Activated naive CD4-positive, alpha-beta T cell treated with anti-CD3 and anti-CD28 coated beads, Interleukin-2, amount 50 U/mL, for 72 hours (primary cell): ENCODE results near the gene PSMC2. TPM values are rescaled to one million over a fixed set of nuclear protein-coding genes. Genes with fewer than 3 reads are reported as not detected.

ENCODE experiments used
- ATAC-seq, 2 donors: fragments of 150-1000 bp; cut with Tn5 transposase; 2 replicates each; pipeline ENCODE4 v1.10.0; 2021; ENCODE audit warnings: mild to moderate bottlenecking in 2 of 2, moderate library complexity in 2 of 2
- DNase-seq, 2 donors: peaks; one replicate each; pipeline ENCODE4 v3.0.0; 2021 to 2022; ENCODE audit warnings: low spot score in 2 of 2
- H3K27ac Mint-ChIP-seq, 2 donors: one replicate each; pipeline ENCODE4 v1.8.0; 2022; ENCODE audit warnings: mild to moderate bottlenecking in 2 of 2, mixed read lengths in 2 of 2
- H3K36me3 Mint-ChIP-seq, 2 donors: one replicate each; pipeline ENCODE4 v1.8.0; 2022; ENCODE audit warnings: mixed read lengths in 2 of 2
- H3K9me3 Mint-ChIP-seq, 2 donors: one replicate each; pipeline ENCODE4 v1.8.0; 2022; ENCODE audit warnings: mixed read lengths in 2 of 2
- total RNA-seq, 2 donors: library from RNA; stranded (reverse); gene quantifications; one replicate each; pipeline ENCODE4 v1.2.3, GENCODE V29; 2022

The PSMC2 gene
- total RNA-seq = 100 to 1,000 TPM; 121 to 138 TPM

- Mint-ChIP-seq H3K36me3 (peaks cover 31 to 43% of the 10 kb centered on the region in 2 donors), H3K27ac (peak within 1 kb of the TSS; percentile 97 to 99), H3K9me3 (no peaks in the 10 kb centered on the region)
- DNase-seq = peak; percentile 76 to 81
- peak; percentile 55 to 77 for ATAC-seq
Measured at GRCh38 chr7:103347507-103348267, at the start of gene PSMC2. PSMC2 (plus strand) TSS chr7:103347643; CDS start chr7:103347712, 69 bp downstream.

- H3K27ac Mint-ChIP-seq = peak overlapping the region; percentile 94 to 96
- ATAC-seq (no peak), DNase-seq (no peak)
- peaks cover 0 to 4% of the 10 kb centered on the region in 2 donors for H3K9me3 Mint-ChIP-seq
- peaks cover 6 to 8% of the 10 kb centered on the region in 2 donors for H3K36me3 Mint-ChIP-seq
Measured at GRCh38 chr7:103297837-103298179, 49.6 kb upstream of the PSMC2 start.

GRCh38 chr7:103299660-103300059, 47.8 kb upstream of the PSMC2 start:
- DNase-seq (no peak), ATAC-seq (no peak)
- Mint-ChIP-seq H3K9me3 (peaks cover 0 to 4% of the 10 kb centered on the region in 2 donors), H3K36me3 (peaks cover 10 to 21% of the 10 kb centered on the region in 2 donors), H3K27ac (no peak overlapping the region)

- peaks cover 15 to 33% of the 10 kb centered on the region in 2 donors for H3K36me3 Mint-ChIP-seq
- no peak overlapping the region for H3K27ac Mint-ChIP-seq
- ATAC-seq (no peak), DNase-seq (no peak)
- H3K9me3 Mint-ChIP-seq = no peaks in the 10 kb centered on the region
Measured at GRCh38 chr7:103301441-103301840, 46.0 kb upstream of the PSMC2 start.

- H3K36me3 Mint-ChIP-seq = peaks cover 9 to 35% of the 10 kb centered on the region in 2 donors
- no peak for DNase-seq
- peak overlapping the region in 1 of 2 donors; percentile 50 for H3K27ac Mint-ChIP-seq
- H3K9me3 Mint-ChIP-seq = no peaks in the 10 kb centered on the region
- peak; percentile 12 to 13 for ATAC-seq
Measured at GRCh38 chr7:103307503-103308231, 39.8 kb upstream of the PSMC2 start.

GRCh38 chr7:103314852-103315251, 32.6 kb upstream of the PSMC2 start:
- H3K36me3 Mint-ChIP-seq = peaks cover 9 to 33% of the 10 kb centered on the region in 2 donors
- H3K9me3 Mint-ChIP-seq = no peaks in the 10 kb centered on the region
- DNase-seq = no peak
- H3K27ac Mint-ChIP-seq = peak overlapping the region; percentile 58 to 81
- peak in 1 of 2 donors; percentile 38 for ATAC-seq

- peak overlapping the region; percentile 48 to 51 for H3K27ac Mint-ChIP-seq
- ATAC-seq (no peak), DNase-seq (no peak)
- peaks cover 9 to 33% of the 10 kb centered on the region in 2 donors for H3K36me3 Mint-ChIP-seq
- no peaks in the 10 kb centered on the region for H3K9me3 Mint-ChIP-seq
Measured at GRCh38 chr7:103316380-103316941, 31.0 kb upstream of the PSMC2 start.

GRCh38 chr7:103317009-103317408, 30.4 kb upstream of the PSMC2 start:
- ATAC-seq (no peak), DNase-seq (no peak)
- peaks cover 9 to 33% of the 10 kb centered on the region in 2 donors for H3K36me3 Mint-ChIP-seq
- H3K9me3 Mint-ChIP-seq = no peaks in the 10 kb centered on the region
- peak overlapping the region; percentile 48 to 51 for H3K27ac Mint-ChIP-seq

GRCh38 chr7:103325744-103326143, 21.7 kb upstream of the PSMC2 start:
- DNase-seq = no peak
- Mint-ChIP-seq H3K9me3 (no peaks in the 10 kb centered on the region), H3K36me3 (peaks cover 4 to 8% of the 10 kb centered on the region in 2 donors), H3K27ac (peak overlapping the region; percentile 88 to 94)
- peak; percentile 90 for ATAC-seq

- ATAC-seq (no peak), DNase-seq (no peak)
- Mint-ChIP-seq H3K36me3 (peaks cover 18 to 53% of the 10 kb centered on the region in 2 donors), H3K9me3 (no peaks in the 10 kb centered on the region), H3K27ac (peak overlapping the region; percentile 12 to 43)
Measured at GRCh38 chr7:103336761-103337160, 10.7 kb upstream of the PSMC2 start.

- Mint-ChIP-seq H3K9me3 (no peaks in the 10 kb centered on the region), H3K27ac (no peak overlapping the region), H3K36me3 (peaks cover 22 to 52% of the 10 kb centered on the region in 2 donors)
- ATAC-seq = no peak
- no peak for DNase-seq
Measured at GRCh38 chr7:103338864-103339263, 8.6 kb upstream of the PSMC2 start.

GRCh38 chr7:103341466-103341865, 6.0 kb upstream of the PSMC2 start:
- Mint-ChIP-seq H3K36me3 (peaks cover 28 to 56% of the 10 kb centered on the region in 2 donors), H3K27ac (peak overlapping the region in 1 of 2 donors; percentile 74), H3K9me3 (no peaks in the 10 kb centered on the region)
- DNase-seq = no peak
- no peak for ATAC-seq

- peaks cover 33 to 47% of the 10 kb centered on the region in 2 donors for H3K36me3 Mint-ChIP-seq
- ATAC-seq (peak in 1 of 2 donors; percentile 16), DNase-seq (no peak)
- no peaks in the 10 kb centered on the region for H3K9me3 Mint-ChIP-seq
- H3K27ac Mint-ChIP-seq = peak overlapping the region; percentile 70 to 97
Measured at GRCh38 chr7:103343332-103343731, 4.1 kb upstream of the PSMC2 start.

GRCh38 chr7:103343758-103344452, 3.5 kb upstream of the PSMC2 start:
- Mint-ChIP-seq H3K27ac (peak overlapping the region; percentile 97 to 100), H3K9me3 (no peaks in the 10 kb centered on the region), H3K36me3 (peaks cover 39 to 48% of the 10 kb centered on the region in 2 donors)
- DNase-seq (peak in 1 of 2 donors; percentile 25), ATAC-seq (peak; percentile 25 to 35)

- no peaks in the 10 kb centered on the region for H3K9me3 Mint-ChIP-seq
- peak; percentile 88 to 91 for ATAC-seq
- DNase-seq = peak; percentile 77 to 84
- peaks cover 44 to 47% of the 10 kb centered on the region in 2 donors for H3K36me3 Mint-ChIP-seq
- H3K27ac Mint-ChIP-seq = peak within 1 kb of the TSS; percentile 97 to 100
Measured at GRCh38 chr7:103344453-103345149, 2.8 kb upstream of the PSMC2 start, which contains the start of gene DNAJC2. DNAJC2 (minus strand) TSS chr7:103344767; CDS start chr7:103344622, 145 bp downstream.

- no peak for DNase-seq
Measured at GRCh38 chr7:103346396-103346795, 1.0 kb upstream of the PSMC2 start.

More at GRCh38 chr7:103346396-103346795, 1.0 kb upstream of the PSMC2 start:
- ATAC-seq = no peak
- peaks cover 38 to 43% of the 10 kb centered on the region in 2 donors for H3K36me3 Mint-ChIP-seq
- peak overlapping the region in 1 of 2 donors; percentile 97 for H3K27ac Mint-ChIP-seq
- no peaks in the 10 kb centered on the region for H3K9me3 Mint-ChIP-seq
